B cell (primary cell): Measurements from ENCODE around the gene UBR3. TPM values are rescaled to one million over a fixed set of nuclear protein-coding genes. Genes with fewer than 3 reads are reported as not detected.

Experiments
- ATAC-seq: fragments of 200-7000 bp; cut with Tn5 transposase; one replicate; pipeline ENCODE4 v1.10.0; 2021; ENCODE audit warnings: low read depth, mild to moderate bottlenecking, moderate number of reproducible peaks, moderate library complexity
- CTCF ChIA-PET: fragments of 350-600 bp; sonication (Branson Sonifier 250); formaldehyde crosslinking; loops from one replicate; lab custom pipeline; 2021; ENCODE audit warnings: antibody characterized with exemption, inconsistent platforms; lab: Charles Lee
- POLR2A ChIA-PET: fragments of 350-600 bp; sonication (Branson Sonifier 250); formaldehyde crosslinking; loops from one replicate; lab custom pipeline; 2021; ENCODE audit warnings: antibody characterized with exemption; lab: Charles Lee
- DNase-seq: peaks from one replicate; pipeline ENCODE4 v3.0.0; 2013
- H2AFZ ChIP-seq: 2 replicates; pipeline ENCODE4 v1.6.1; 2012; ENCODE audit warnings: mild to moderate bottlenecking, low read depth, low read length; ENCODE audit not compliant: insufficient read depth, poor library complexity, severe bottlenecking
- H3K27ac ChIP-seq, 2 donors: 1 replicate in 1 of 2; 2 replicates in 1 of 2; pipeline ENCODE4 v1.5.1; 2012 to 2013; ENCODE audit warnings: low read length in 2 of 2, mild to moderate bottlenecking in 2 of 2, moderate library complexity in 1 of 2
- H3K27me3 ChIP-seq, 4 experiments: fragments of 200-600 bp in 1 of 4; sonication (generic) in 1 of 4; replicated peaks in 1 of 4; 1 replicate in 2 of 4; 2 replicates in 2 of 4; pipeline versions ENCODE4 v1.6.1 to v1.7.0; 2013 to 2016; ENCODE audit warnings: low read length in 3 of 4, mild to moderate bottlenecking in 2 of 4, mixed read lengths in 1 of 4, moderate library complexity in 1 of 4; ENCODE audit not compliant: insufficient read depth in 4 of 4, control insufficient read depth in 3 of 4; ENCODE audit errors: control extremely low read depth in 1 of 4
- H3K36me3 ChIP-seq, 2 experiments: replicated peaks in 1 of 2; 1 replicate in 1 of 2; 2 replicates in 1 of 2; pipeline versions ENCODE4 v1.6.1 to v1.7.1; 2013; ENCODE audit warnings: low read length in 1 of 2; ENCODE audit not compliant: insufficient read depth in 2 of 2, control insufficient read depth in 1 of 2; ENCODE audit errors: control extremely low read depth in 1 of 2, extremely low read depth in 1 of 2
- H3K4me1 ChIP-seq, 2 donors: fragments of 200-600 bp in 1 of 2; sonication (generic) in 1 of 2; 1 replicate in 1 of 2; 2 replicates in 1 of 2; pipeline versions ENCODE4 v1.5.1 to v1.6.1; 2013 to 2017; ENCODE audit warnings: low read length in 2 of 2; ENCODE audit not compliant: control insufficient read depth in 2 of 2, insufficient read depth in 2 of 2
- H3K4me2 ChIP-seq: replicated peaks from 2 replicates; pipeline ENCODE3; 2012; ENCODE audit warnings: mild to moderate bottlenecking, low read depth, low read length; ENCODE audit not compliant: poor library complexity, severe bottlenecking
- H3K4me3 ChIP-seq, 5 experiments: fragments of 200-600 bp in 1 of 5; sonication (generic) in 1 of 5; 1 replicate in 3 of 5; 2 replicates in 2 of 5; pipeline versions ENCODE4 v1.5.1 to v1.7.0; 2011 to 2016; ENCODE audit warnings: low read length in 4 of 5, mild to moderate bottlenecking in 4 of 5, low read depth in 2 of 5, control low read depth in 1 of 5, moderate library complexity in 1 of 5; ENCODE audit not compliant: insufficient read depth in 1 of 5; ENCODE audit errors: control extremely low read depth in 1 of 5, extremely low read depth in 1 of 5
- H3K79me2 ChIP-seq: fragments of 200-600 bp; sonication (generic); one replicate; pipeline ENCODE4 v1.6.0; 2016; ENCODE audit warnings: low read length; ENCODE audit not compliant: control insufficient read depth, insufficient read depth
- H3K9ac ChIP-seq: fragments of 200-600 bp; sonication (generic); 2 replicates; pipeline ENCODE4 v1.6.1; 2017; ENCODE audit warnings: mild to moderate bottlenecking, low read length, moderate library complexity
- H3K9me3 ChIP-seq, 3 donors: one replicate each; pipeline versions ENCODE4 v1.6.1 to v1.7.1; 2013; ENCODE audit warnings: low read length in 2 of 3; ENCODE audit not compliant: control insufficient read depth in 2 of 3, insufficient read depth in 1 of 3; ENCODE audit errors: control extremely low read depth in 1 of 3
- H4K20me1 ChIP-seq: 2 replicates; pipeline ENCODE4 v1.6.0; 2012; ENCODE audit warnings: mild to moderate bottlenecking, low read length; ENCODE audit not compliant: insufficient read depth, control insufficient read depth, poor library complexity, severe bottlenecking
- H3K27ac Mint-ChIP-seq: one replicate; pipeline ENCODE4 v1.8.0; 2021; ENCODE audit warnings: mixed read lengths
- H3K27me3 Mint-ChIP-seq: one replicate; pipeline ENCODE4 v1.8.0; 2021; ENCODE audit warnings: mixed read lengths
- H3K4me1 Mint-ChIP-seq: one replicate; pipeline ENCODE4 v1.8.0; 2021; ENCODE audit warnings: mixed read lengths
- H3K4me3 Mint-ChIP-seq: one replicate; pipeline ENCODE4 v1.8.0; 2021; ENCODE audit warnings: mixed read lengths
- H3K9me3 Mint-ChIP-seq: one replicate; pipeline ENCODE4 v1.8.0; 2022; ENCODE audit warnings: mixed read lengths; ENCODE audit not compliant: insufficient read depth
- EZH2 ChIP-seq: IDR thresholded peaks from 2 replicates; pipeline ENCODE4 v1.6.1; 2012; ENCODE audit warnings: borderline replicate concordance, low read depth, mild to moderate bottlenecking, moderate library complexity, low read length; ENCODE audit not compliant: insufficient read depth, poor library complexity, severe bottlenecking
- WGBS: methylation state at CpG from one replicate; pipeline ENCODE4 v1.1.5; 2013; ENCODE audit warnings: missing lambda C conversion rate; ENCODE audit not compliant: insufficient coverage; 5-methylcytosine and 5-hydroxymethylcytosine counted together
- intact Hi-C: fragments of 100-400 bp; cut with micrococcal nuclease; formaldehyde crosslinking; loops from one replicate; pipeline ENCODE4 v1.10.0; 2022
- polyA plus RNA-seq: library from polyadenylated mRNA; depleted of rRNA; stranded (reverse); fragments of >200 nt; gene quantifications from 2 replicates; pipeline ENCODE4 v1.2.3, GENCODE V29; 2012
- total RNA-seq, 2 donors: library from RNA; stranded (reverse); fragments of 120-200 nt in 1 of 2; gene quantifications; 1 replicate in 1 of 2; 2 replicates in 1 of 2; pipeline versions ENCODE4 v1.2.3 to v1.2.4, GENCODE V29; 2013 to 2022
- TF ChIP-seq, protein P1 (sequence below): fragments of 200-600 bp; IDR thresholded peaks from one replicate; pipeline ENCODE4 v1.8.0; 2022; ENCODE audit warnings: antibody characterized with exemption, mild to moderate bottlenecking

UBR3 gene
- total and polyA plus RNA-seq, 2 donors (not counting 1 experiment from before 2014, with no cell fraction given) = 5.9 to 58.1 TPM

DNA sequence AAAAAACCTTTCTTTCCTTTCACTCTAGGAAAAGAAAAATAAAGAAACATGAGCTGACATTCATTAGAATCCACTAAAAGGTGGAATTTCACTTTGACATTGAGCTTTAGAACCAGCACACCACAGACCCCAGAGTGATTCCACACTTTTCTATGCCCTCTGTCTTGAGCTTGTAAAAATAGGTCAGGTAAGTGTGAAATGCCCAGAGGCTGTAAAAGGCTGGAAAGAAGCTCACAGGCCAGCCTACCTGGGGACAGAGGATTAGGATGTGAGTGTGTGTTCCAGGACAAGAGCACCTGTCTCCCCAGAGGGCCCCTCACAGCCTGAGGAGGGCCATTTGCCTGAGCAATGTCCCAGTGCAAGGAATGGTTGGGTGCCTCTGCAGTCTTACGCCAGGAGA lies 294.4 kb downstream of the UBR3 start:
- H3K27me3 ChIP-seq = no peaks in the 10 kb centered on the region
- ATAC-seq (no peak), DNase-seq (no peak)
- H3K27ac ChIP-seq = no peak overlapping the region
- no peak overlapping the region for H3K27ac Mint-ChIP-seq
- no peaks in the 10 kb centered on the region for H3K79me2 ChIP-seq
- TF ChIP-seq EZH2 = no peak
- TF ChIP-seq, protein P1, sequence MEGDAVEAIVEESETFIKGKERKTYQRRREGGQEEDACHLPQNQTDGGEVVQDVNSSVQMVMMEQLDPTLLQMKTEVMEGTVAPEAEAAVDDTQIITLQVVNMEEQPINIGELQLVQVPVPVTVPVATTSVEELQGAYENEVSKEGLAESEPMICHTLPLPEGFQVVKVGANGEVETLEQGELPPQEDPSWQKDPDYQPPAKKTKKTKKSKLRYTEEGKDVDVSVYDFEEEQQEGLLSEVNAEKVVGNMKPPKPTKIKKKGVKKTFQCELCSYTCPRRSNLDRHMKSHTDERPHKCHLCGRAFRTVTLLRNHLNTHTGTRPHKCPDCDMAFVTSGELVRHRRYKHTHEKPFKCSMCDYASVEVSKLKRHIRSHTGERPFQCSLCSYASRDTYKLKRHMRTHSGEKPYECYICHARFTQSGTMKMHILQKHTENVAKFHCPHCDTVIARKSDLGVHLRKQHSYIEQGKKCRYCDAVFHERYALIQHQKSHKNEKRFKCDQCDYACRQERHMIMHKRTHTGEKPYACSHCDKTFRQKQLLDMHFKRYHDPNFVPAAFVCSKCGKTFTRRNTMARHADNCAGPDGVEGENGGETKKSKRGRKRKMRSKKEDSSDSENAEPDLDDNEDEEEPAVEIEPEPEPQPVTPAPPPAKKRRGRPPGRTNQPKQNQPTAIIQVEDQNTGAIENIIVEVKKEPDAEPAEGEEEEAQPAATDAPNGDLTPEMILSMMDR = no peak
- no peak overlapping the region for H2AFZ ChIP-seq
- CTCF ChIA-PET = no interaction called here
- intact Hi-C loops = no loop called here
- peaks cover 7% of the 10 kb centered on the region for H3K27me3 Mint-ChIP-seq
- no peak overlapping the region for H3K4me3 Mint-ChIP-seq
- WGBS = 100% methylated on average over 1 of the region's 1 CpG
- H3K4me3 ChIP-seq = no peak overlapping the region
- no peaks in the 10 kb centered on the region for H3K4me1 ChIP-seq
- H3K9me3 Mint-ChIP-seq = peaks cover 10% of the 10 kb centered on the region
- H3K4me2 ChIP-seq = no peak overlapping the region
- H3K4me1 Mint-ChIP-seq = no peaks in the 10 kb centered on the region
- no peaks in the 10 kb centered on the region for H3K36me3 ChIP-seq
- no peak overlapping the region for H3K9ac ChIP-seq
- H4K20me1 ChIP-seq = no peaks in the 10 kb centered on the region
- POLR2A ChIA-PET = no interaction called here
- H3K9me3 ChIP-seq = peaks cover 0 to 7% (median 0%) of the 10 kb centered on the region in 3 donors

DNA sequence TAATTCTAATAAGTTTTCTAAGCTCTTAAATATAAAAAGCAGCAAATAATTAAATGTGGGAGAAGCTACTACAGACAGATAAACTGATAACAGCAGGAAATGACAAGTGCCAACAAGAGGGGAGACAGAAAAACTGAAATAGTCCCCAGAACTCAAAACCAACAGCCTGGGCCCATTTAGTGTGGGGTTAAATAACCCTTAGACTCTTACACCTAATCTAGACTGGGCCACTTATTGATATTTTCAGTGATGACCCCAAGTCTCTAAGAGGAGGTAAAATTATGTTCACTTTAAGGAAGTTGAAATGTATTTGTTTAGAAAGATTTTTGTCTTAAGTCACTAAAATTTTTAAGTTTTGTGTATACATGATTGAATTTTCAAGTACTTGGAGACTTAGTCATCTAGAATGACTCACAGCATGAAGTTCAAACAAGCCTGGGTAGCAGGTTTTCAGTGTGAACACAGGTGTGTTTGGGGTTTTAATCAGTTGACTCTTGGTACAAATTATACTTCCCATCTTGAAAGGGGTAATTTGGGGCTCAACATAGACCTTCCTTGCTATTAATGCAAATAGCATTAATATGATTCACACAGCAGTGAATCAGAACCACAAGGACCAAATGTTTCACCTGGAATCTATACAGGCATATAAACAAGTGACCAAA lies 295.8 kb downstream of the UBR3 start:
- no peaks in the 10 kb centered on the region for H3K4me1 ChIP-seq
- H3K27ac Mint-ChIP-seq = no peak overlapping the region
- H3K27ac ChIP-seq = no peak overlapping the region
- peaks cover 10% of the 10 kb centered on the region for H3K9me3 Mint-ChIP-seq
- no peak overlapping the region for H3K9ac ChIP-seq
- H3K4me2 ChIP-seq = no peak overlapping the region
- CTCF ChIA-PET = no interaction called here
- no peaks in the 10 kb centered on the region for H3K36me3 ChIP-seq
- H3K27me3 ChIP-seq = no peaks in the 10 kb centered on the region
- TF ChIP-seq, protein P1 = no peak
- no peak for TF ChIP-seq EZH2
- intact Hi-C loops = no loop called here
- POLR2A ChIA-PET = no interaction called here
- DNase-seq (no peak), ATAC-seq (no peak)
- H4K20me1 ChIP-seq = no peaks in the 10 kb centered on the region
- no peaks in the 10 kb centered on the region for H3K79me2 ChIP-seq
- H2AFZ ChIP-seq = no peak overlapping the region
- H3K27me3 Mint-ChIP-seq = peaks cover 13% of the 10 kb centered on the region
- no peak overlapping the region for H3K4me3 ChIP-seq
- no peaks in the 10 kb centered on the region for H3K4me1 Mint-ChIP-seq
- peaks cover 0 to 7% (median 0%) of the 10 kb centered on the region in 3 donors for H3K9me3 ChIP-seq
- no peak overlapping the region for H3K4me3 Mint-ChIP-seq
